ENCODE measurements around the gene TOMM34.

Gene TOMM34

GRCh38 chr20:44896583-44896982 lies 63.6 kb downstream of the TOMM34 start:
- DNase-seq (ENCODE audit: low read depth in 2 of 2, low spot score in 1 of 2) = no peak

GRCh38 chr20:44894959-44895358 lies 65.2 kb downstream of the TOMM34 start:
- no peak for DNase-seq (ENCODE audit: low read depth in 2 of 2, low spot score in 1 of 2)
